CD4-positive, CD25-positive, alpha-beta regulatory T cell (primary cell): ENCODE measurements around the gene ELL. TPM values are rescaled to one million over a fixed set of nuclear protein-coding genes. Genes with fewer than 3 reads are reported as not detected.
A peak's percentile ranks its signal among the peaks of the same experiment; 100 is the strongest.
"Not testable (repeated sequence)": the region's sequence is repeated elsewhere in the genome, so short reads cannot be mapped to it uniquely, and the experiment has no call there.

Experiments used
- ATAC-seq, 2 donors: fragments of 150-1000 bp; cut with Tn5 transposase; one replicate each; pipeline ENCODE4 v1.10.0; 2021; ENCODE audit warnings: low read depth in 2 of 2, moderate number of reproducible peaks in 2 of 2, moderate library complexity in 1 of 2
- DNase-seq, 3 donors: peaks; one replicate each; pipeline versions ENCODE4 v3.0.0 to v3.0.0-alpha.2; 2012 to 2022; ENCODE audit warnings: mixed read lengths in 1 of 3
- H3K27ac ChIP-seq: one replicate; pipeline ENCODE4 v1.7.0; 2013; ENCODE audit warnings: mild to moderate bottlenecking, low read length; ENCODE audit not compliant: insufficient read depth, poor library complexity, severe bottlenecking
- H3K27me3 ChIP-seq: one replicate; pipeline ENCODE4 v1.7.0; 2013; ENCODE audit warnings: low read length; ENCODE audit not compliant: control insufficient read depth, insufficient read depth
- H3K36me3 ChIP-seq: one replicate; pipeline ENCODE4 v1.7.0; 2013; ENCODE audit warnings: mild to moderate bottlenecking, low read length, moderate library complexity; ENCODE audit not compliant: control insufficient read depth, insufficient read depth
- H3K4me1 ChIP-seq: 2 replicates; pipeline ENCODE4 v1.7.0; 2013; ENCODE audit warnings: mild to moderate bottlenecking, low read length; ENCODE audit not compliant: insufficient read depth, control insufficient read depth, poor library complexity, severe bottlenecking
- H3K4me3 ChIP-seq: one replicate; pipeline ENCODE4 v1.7.0; 2013; ENCODE audit warnings: low read depth, mild to moderate bottlenecking, low read length, moderate library complexity
- H3K9me3 ChIP-seq, 2 experiments: 1 replicate in 1 of 2; 2 replicates in 1 of 2; pipeline ENCODE4 v1.7.0; 2013; ENCODE audit warnings: low read length in 2 of 2, mild to moderate bottlenecking in 1 of 2, moderate library complexity in 1 of 2; ENCODE audit not compliant: control insufficient read depth in 2 of 2
- H3K27ac Mint-ChIP-seq, 3 donors: one replicate each; pipeline ENCODE4 v1.8.0; 2020 to 2022; ENCODE audit warnings: mild to moderate bottlenecking in 3 of 3, mixed read lengths in 3 of 3, moderate library complexity in 2 of 3
- H3K27me3 Mint-ChIP-seq: one replicate; pipeline ENCODE4 v1.8.0; 2022; ENCODE audit warnings: mild to moderate bottlenecking, mixed read lengths
- H3K36me3 Mint-ChIP-seq: one replicate; pipeline ENCODE4 v1.8.0; 2020; ENCODE audit warnings: mixed read lengths
- H3K4me1 Mint-ChIP-seq, 4 donors: one replicate each; pipeline ENCODE4 v1.8.0; 2020 to 2022; ENCODE audit warnings: mixed read lengths in 4 of 4, mild to moderate bottlenecking in 1 of 4
- H3K4me3 Mint-ChIP-seq, 4 donors: one replicate each; pipeline ENCODE4 v1.8.0; 2020 to 2022; ENCODE audit warnings: mild to moderate bottlenecking in 4 of 4, mixed read lengths in 4 of 4, moderate library complexity in 3 of 4
- H3K9me3 Mint-ChIP-seq, 7 donors: one replicate each; pipeline ENCODE4 v1.8.0; 2020 to 2022; ENCODE audit warnings: mixed read lengths in 7 of 7, mild to moderate bottlenecking in 3 of 7, moderate library complexity in 2 of 7
- polyA plus RNA-seq, 4 donors: library from polyadenylated mRNA; unstranded; fragments of 300-500 nt; fragmentation: Illumina TruSeq; gene quantifications; one replicate each; pipeline ENCODE4 v1.2.3, GENCODE V29; 2021
- total RNA-seq: library from RNA; stranded (reverse); gene quantifications from one replicate; pipeline ENCODE4 v1.2.3, GENCODE V29; 2022

Gene ELL
- total and polyA plus RNA-seq, 5 donors from 2014 or later, result 7.7 to 53.6 (median 10.0) TPM

GRCh38 chr19:18402455-18403248, 119.2 kb downstream of the ELL start:
- DNase-seq, H3K4me3 Mint-ChIP-seq, H3K4me1 Mint-ChIP-seq, H3K4me3 ChIP-seq, H3K9me3 ChIP-seq, H3K9me3 Mint-ChIP-seq, H3K4me1 ChIP-seq, H3K27ac ChIP-seq, ATAC-seq, H3K36me3 ChIP-seq, H3K27me3 ChIP-seq, H3K36me3 Mint-ChIP-seq: not testable (repeated sequence)
- H3K27me3 Mint-ChIP-seq, result peaks cover 22% of the 10 kb centered on the region
- peak overlapping the region in 1 of 3 donors; percentile 22 for H3K27ac Mint-ChIP-seq

GRCh38 chr19:18401580-18402112, 120.2 kb downstream of the ELL start:
- Histone ChIP-seq H3K27me3 (peaks cover 4% of the 10 kb centered on the region), H3K9me3 (no peaks in the 10 kb centered on the region), H3K27ac (no peak overlapping the region), H3K4me1 (peaks cover 8% of the 10 kb centered on the region), H3K36me3 (no peaks in the 10 kb centered on the region), H3K4me3 (no peak overlapping the region)
- Mint-ChIP-seq H3K4me3 (no peak overlapping the region), H3K27me3 (peaks cover 30% of the 10 kb centered on the region), H3K36me3 (no peaks in the 10 kb centered on the region), H3K27ac (no peak overlapping the region), H3K9me3 (no peaks in the 10 kb centered on the region), H3K4me1 (peaks cover 0 to 7% (median 2%) of the 10 kb centered on the region in 4 donors)
- peak in 1 of 2 donors; percentile 38 for ATAC-seq
- no peak for DNase-seq

- H3K9me3 ChIP-seq, result no peaks in the 10 kb centered on the region
- no peaks in the 10 kb centered on the region for H3K36me3 ChIP-seq
- Mint-ChIP-seq H3K4me3 (no peak overlapping the region), H3K27ac (no peak overlapping the region), H3K4me1 (peaks cover 0 to 7% (median 3%) of the 10 kb centered on the region in 4 donors), H3K27me3 (peaks cover 44% of the 10 kb centered on the region), H3K36me3 (no peaks in the 10 kb centered on the region), H3K9me3 (no peaks in the 10 kb centered on the region)
- no peak for ATAC-seq
- no peak overlapping the region for H3K27ac ChIP-seq
- H3K27me3 ChIP-seq, result peaks cover 4% of the 10 kb centered on the region
- peaks cover 8% of the 10 kb centered on the region for H3K4me1 ChIP-seq
- DNase-seq, result no peak
- no peak overlapping the region for H3K4me3 ChIP-seq
Observed at GRCh38 chr19:18399008-18399407, 122.9 kb downstream of the ELL start.

- Mint-ChIP-seq H3K36me3 (no peaks in the 10 kb centered on the region), H3K4me3 (no peak within 1 kb of the TSS), H3K27ac (peak within 1 kb of the TSS in 1 of 3 donors; percentile 12), H3K9me3 (no peaks in the 10 kb centered on the region), H3K27me3 (peaks cover 48% of the 10 kb centered on the region), H3K4me1 (peaks cover 0 to 9% (median 4%) of the 10 kb centered on the region in 4 donors)
- Histone ChIP-seq H3K27me3 (peaks cover 4% of the 10 kb centered on the region), H3K4me1 (peaks cover 8% of the 10 kb centered on the region), H3K27ac (no peak within 1 kb of the TSS), H3K4me3 (no peak within 1 kb of the TSS), H3K36me3 (no peaks in the 10 kb centered on the region), H3K9me3 (no peaks in the 10 kb centered on the region)
- DNase-seq, result peak in 1 of 3 donors; percentile 38
- ATAC-seq, result peak; percentile 61 to 69
Observed at GRCh38 chr19:18397242-18398202, 124.3 kb downstream of the ELL start, which contains the start of gene LRRC25. LRRC25 (minus strand) TSS chr19:18397622; CDS start chr19:18396963, 659 bp downstream.

GRCh38 chr19:18396471-18397241, 125.2 kb downstream of the ELL start:
- no peaks in the 10 kb centered on the region for H3K36me3 Mint-ChIP-seq
- Histone ChIP-seq H3K4me1 (peaks cover 8% of the 10 kb centered on the region), H3K27me3 (peaks cover 4% of the 10 kb centered on the region), H3K9me3 (no peaks in the 10 kb centered on the region), H3K36me3 (no peaks in the 10 kb centered on the region), H3K4me3 (no peak overlapping the region), H3K27ac (no peak overlapping the region)
- peaks cover 0 to 7% (median 3%) of the 10 kb centered on the region in 4 donors for H3K4me1 Mint-ChIP-seq
- H3K9me3 Mint-ChIP-seq, result no peaks in the 10 kb centered on the region
- peaks cover 50% of the 10 kb centered on the region for H3K27me3 Mint-ChIP-seq
- no peak overlapping the region for H3K27ac Mint-ChIP-seq
- ATAC-seq, result no peak
- H3K4me3 Mint-ChIP-seq, result no peak overlapping the region
- no peak for DNase-seq

GRCh38 chr19:18393836-18394235, 128.0 kb downstream of the ELL start:
- Mint-ChIP-seq H3K4me3 (no peak overlapping the region), H3K27ac (no peak overlapping the region), H3K4me1 (peaks cover 0 to 10% (median 2%) of the 10 kb centered on the region in 4 donors), H3K27me3 (peaks cover 68% of the 10 kb centered on the region), H3K9me3 (no peaks in the 10 kb centered on the region), H3K36me3 (no peaks in the 10 kb centered on the region)
- DNase-seq, result no peak
- Histone ChIP-seq H3K4me1 (peaks cover 8% of the 10 kb centered on the region), H3K4me3 (no peak overlapping the region), H3K9me3 (no peaks in the 10 kb centered on the region), H3K27me3 (peaks cover 4% of the 10 kb centered on the region), H3K27ac (no peak overlapping the region), H3K36me3 (no peaks in the 10 kb centered on the region)
- ATAC-seq, result no peak

GRCh38 chr19:18392926-18393325, 128.9 kb downstream of the ELL start:
- Mint-ChIP-seq H3K27me3 (peaks cover 68% of the 10 kb centered on the region), H3K9me3 (no peaks in the 10 kb centered on the region), H3K4me1 (peaks cover 0 to 15% (median 2%) of the 10 kb centered on the region in 4 donors), H3K27ac (no peak overlapping the region), H3K36me3 (no peaks in the 10 kb centered on the region), H3K4me3 (no peak overlapping the region)
- no peaks in the 10 kb centered on the region for H3K9me3 ChIP-seq
- no peak overlapping the region for H3K27ac ChIP-seq
- ATAC-seq, result no peak
- H3K4me1 ChIP-seq, result peaks cover 17% of the 10 kb centered on the region
- H3K4me3 ChIP-seq, result no peak overlapping the region
- DNase-seq, result no peak
- H3K36me3 ChIP-seq, result no peaks in the 10 kb centered on the region
- peaks cover 3% of the 10 kb centered on the region for H3K27me3 ChIP-seq
